Measurements from ENCODE around the gene PLEKHG4. TPM values are rescaled to one million over a fixed set of nuclear protein-coding genes. Genes with fewer than 3 reads are reported as not detected.
A peak's percentile ranks its signal among the peaks of the same experiment; 100 is the strongest.

PLEKHG4 gene
- total RNA-seq, 1 experiment from 2014 or later: 5.5 TPM

DNA sequence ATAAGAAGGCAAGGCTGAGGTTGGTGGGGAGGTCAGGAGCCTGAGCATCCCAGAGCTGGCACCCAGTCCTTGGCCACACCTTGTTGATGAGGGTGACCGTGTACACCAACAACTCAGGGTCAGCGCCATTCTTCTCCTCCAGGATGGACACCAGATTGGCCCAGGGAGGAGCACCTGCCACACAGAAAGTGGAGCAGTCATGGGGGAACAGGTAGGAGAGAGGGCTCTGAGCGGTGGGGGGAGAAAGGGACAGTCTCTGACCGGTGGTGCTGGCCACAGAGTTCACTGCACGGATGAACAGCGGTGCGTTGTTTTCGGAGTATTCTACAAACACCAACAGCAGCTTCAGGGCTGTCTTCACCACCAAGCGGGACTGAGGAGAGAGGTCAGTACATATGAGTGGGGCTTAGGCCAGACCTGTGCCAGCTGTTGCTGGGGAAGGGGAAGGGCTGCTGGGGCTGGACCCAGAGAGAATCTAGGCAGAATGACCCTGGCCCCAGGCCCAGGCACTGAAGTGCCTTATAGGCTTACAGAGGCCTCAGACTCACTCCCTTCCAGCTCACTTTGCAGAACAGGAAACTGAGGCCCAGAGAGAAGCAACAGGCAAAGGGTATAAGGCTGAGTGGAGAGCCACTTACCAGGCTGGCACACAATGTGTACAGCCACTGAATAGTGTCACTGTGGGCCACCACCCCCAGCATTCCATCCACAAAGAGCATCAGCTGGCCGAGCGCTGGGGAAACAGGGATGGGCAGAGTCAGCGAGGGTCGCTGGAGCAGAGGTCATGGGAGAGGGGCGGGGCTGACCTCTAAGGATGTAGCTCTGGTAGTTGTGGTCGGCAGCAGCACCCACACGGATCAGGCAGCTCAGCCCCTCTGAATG lies 41.7 kb upstream of the PLEKHG4 start:
- CTCF ChIA-PET: no interaction called here
- Mint-ChIP-seq H3K27ac (ENCODE audit: unreplicated experiment) (no peak overlapping the region), H3K4me1 (ENCODE audit: low read depth, unreplicated experiment) (peaks cover 16% of the 10 kb centered on the region), H3K36me3 (ENCODE audit: insufficient read depth, unreplicated experiment) (peaks cover 51% of the 10 kb centered on the region), H3K9me3 (ENCODE audit: low read depth, unreplicated experiment) (no peaks in the 10 kb centered on the region), H3K4me3 (ENCODE audit: low read depth, unreplicated experiment) (no peak overlapping the region), H3K27me3 (ENCODE audit: unreplicated experiment) (no peaks in the 10 kb centered on the region)
- no peak for DNase-seq
- intact Hi-C loops (cut with micrococcal nuclease; ENCODE audit: unreplicated experiment): no loop called here
- BruUV-seq (replicated peaks): no TSS peak
- TF ChIP-seq, protein P1, sequence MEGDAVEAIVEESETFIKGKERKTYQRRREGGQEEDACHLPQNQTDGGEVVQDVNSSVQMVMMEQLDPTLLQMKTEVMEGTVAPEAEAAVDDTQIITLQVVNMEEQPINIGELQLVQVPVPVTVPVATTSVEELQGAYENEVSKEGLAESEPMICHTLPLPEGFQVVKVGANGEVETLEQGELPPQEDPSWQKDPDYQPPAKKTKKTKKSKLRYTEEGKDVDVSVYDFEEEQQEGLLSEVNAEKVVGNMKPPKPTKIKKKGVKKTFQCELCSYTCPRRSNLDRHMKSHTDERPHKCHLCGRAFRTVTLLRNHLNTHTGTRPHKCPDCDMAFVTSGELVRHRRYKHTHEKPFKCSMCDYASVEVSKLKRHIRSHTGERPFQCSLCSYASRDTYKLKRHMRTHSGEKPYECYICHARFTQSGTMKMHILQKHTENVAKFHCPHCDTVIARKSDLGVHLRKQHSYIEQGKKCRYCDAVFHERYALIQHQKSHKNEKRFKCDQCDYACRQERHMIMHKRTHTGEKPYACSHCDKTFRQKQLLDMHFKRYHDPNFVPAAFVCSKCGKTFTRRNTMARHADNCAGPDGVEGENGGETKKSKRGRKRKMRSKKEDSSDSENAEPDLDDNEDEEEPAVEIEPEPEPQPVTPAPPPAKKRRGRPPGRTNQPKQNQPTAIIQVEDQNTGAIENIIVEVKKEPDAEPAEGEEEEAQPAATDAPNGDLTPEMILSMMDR (IDR thresholded peaks at IDR 0.05; ENCODE audit: unreplicated experiment): no peak

DNA sequence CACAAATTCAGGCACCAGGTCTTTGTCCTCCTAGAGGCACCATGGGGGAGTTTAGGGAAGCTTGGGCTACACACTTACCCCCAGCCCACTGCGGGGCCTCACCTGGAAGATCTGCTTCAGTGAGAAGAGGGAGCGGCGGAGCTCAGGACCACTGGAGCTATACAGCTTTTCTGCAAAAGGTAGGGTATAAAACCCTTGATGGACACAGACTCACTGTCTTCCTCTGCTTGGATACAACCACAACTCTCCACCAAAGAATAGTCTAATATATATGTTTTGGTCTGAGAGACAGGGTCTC lies 41.1 kb upstream of the PLEKHG4 start:
- CTCF ChIA-PET: no interaction called here

GRCh38 chr16:67238806-67239470 lies 40.4 kb upstream of the PLEKHG4 start:
- TF ChIP-seq, protein P1 (IDR thresholded peaks at IDR 0.05; ENCODE audit: unreplicated experiment): no peak
- Mint-ChIP-seq H3K27ac (ENCODE audit: unreplicated experiment) (no peak overlapping the region), H3K4me3 (ENCODE audit: low read depth, unreplicated experiment) (no peak overlapping the region)

More for the DNA sequence above, 41.1 kb upstream of the PLEKHG4 start:
- H3K4me1 Mint-ChIP-seq (ENCODE audit: low read depth, unreplicated experiment): peaks cover 19% of the 10 kb centered on the region
- H3K9me3 Mint-ChIP-seq (ENCODE audit: low read depth, unreplicated experiment): no peaks in the 10 kb centered on the region
- intact Hi-C loops (cut with micrococcal nuclease; ENCODE audit: unreplicated experiment): no loop called here
- no peak overlapping the region for H3K4me3 Mint-ChIP-seq (ENCODE audit: low read depth, unreplicated experiment)
- TF ChIP-seq, protein P1 (IDR thresholded peaks at IDR 0.05; ENCODE audit: unreplicated experiment): no peak
- peaks cover 47% of the 10 kb centered on the region for H3K36me3 Mint-ChIP-seq (ENCODE audit: insufficient read depth, unreplicated experiment)
- H3K27ac Mint-ChIP-seq (ENCODE audit: unreplicated experiment): no peak overlapping the region
- no TSS peak for BruUV-seq (replicated peaks)
- no peak for DNase-seq
- no peaks in the 10 kb centered on the region for H3K27me3 Mint-ChIP-seq (ENCODE audit: unreplicated experiment)

DNA sequence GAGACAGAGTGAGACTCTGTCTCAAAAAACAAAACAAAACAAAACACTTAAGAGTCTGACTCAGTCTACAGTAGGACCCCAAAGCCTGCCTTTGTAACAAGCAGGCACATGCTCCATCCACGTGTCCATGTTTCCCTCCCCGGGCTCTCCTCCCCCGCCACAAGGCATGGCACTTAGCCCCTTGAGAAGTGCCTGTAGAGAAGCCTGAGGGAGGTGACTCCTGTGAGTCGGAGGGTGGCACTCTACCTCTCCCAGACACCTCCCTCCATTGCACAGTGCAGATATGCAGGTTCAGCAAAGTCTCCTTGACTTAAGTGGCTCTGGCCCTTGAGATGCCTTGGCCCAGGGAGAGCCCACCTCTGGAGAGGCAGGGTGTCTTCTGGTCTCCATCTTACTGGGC lies 38.8 kb upstream of the PLEKHG4 start:
- intact Hi-C loops (cut with micrococcal nuclease; ENCODE audit: unreplicated experiment): no loop called here
- peak overlapping the region; percentile 19 for H3K27ac Mint-ChIP-seq (ENCODE audit: unreplicated experiment)

More at GRCh38 chr16:67238806-67239470, 40.4 kb upstream of the PLEKHG4 start:
- CTCF ChIA-PET: no interaction called here
- no peak for DNase-seq
- BruUV-seq (replicated peaks): no TSS peak
- H3K4me1 Mint-ChIP-seq (ENCODE audit: low read depth, unreplicated experiment): peaks cover 23% of the 10 kb centered on the region
- intact Hi-C loops (cut with micrococcal nuclease; ENCODE audit: unreplicated experiment): no loop called here
- H3K27me3 Mint-ChIP-seq (ENCODE audit: unreplicated experiment): no peaks in the 10 kb centered on the region
- H3K36me3 Mint-ChIP-seq (ENCODE audit: insufficient read depth, unreplicated experiment): peaks cover 42% of the 10 kb centered on the region
- no peaks in the 10 kb centered on the region for H3K9me3 Mint-ChIP-seq (ENCODE audit: low read depth, unreplicated experiment)

More for the DNA sequence above, 38.8 kb upstream of the PLEKHG4 start:
- BruUV-seq (replicated peaks): no TSS peak
- TF ChIP-seq, protein P1 (IDR thresholded peaks at IDR 0.05; ENCODE audit: unreplicated experiment): no peak
- Mint-ChIP-seq H3K9me3 (ENCODE audit: low read depth, unreplicated experiment) (no peaks in the 10 kb centered on the region), H3K36me3 (ENCODE audit: insufficient read depth, unreplicated experiment) (peaks cover 43% of the 10 kb centered on the region), H3K4me3 (ENCODE audit: low read depth, unreplicated experiment) (no peak overlapping the region), H3K27me3 (ENCODE audit: unreplicated experiment) (no peaks in the 10 kb centered on the region), H3K4me1 (ENCODE audit: low read depth, unreplicated experiment) (peaks cover 37% of the 10 kb centered on the region)
- no peak for DNase-seq
- CTCF ChIA-PET: interaction anchor here (0.7 kb wide), 1 partner anchor 18 kb away, joined by 5 read pairs; no protein-coding TSS in a partner anchor

Data from Calu3 (cell line).